Breast epithelium (tissue), 3 donors: ENCODE data around the gene SLC43A1.

Experiments used
- CTCF ChIP-seq, 3 donors: fragments of 450-650 bp; IDR thresholded peaks; one replicate each; pipeline ENCODE4 v1.5.1; 2016 to 2017; ENCODE audit warnings: antibody characterized with exemption in 3 of 3, mild to moderate bottlenecking in 3 of 3, moderate library complexity in 3 of 3
- POLR2A ChIP-seq: fragments of 450-650 bp; IDR thresholded peaks from one replicate; pipeline ENCODE4 v1.6.1; 2016; ENCODE audit warnings: antibody characterized with exemption, mild to moderate bottlenecking, moderate library complexity
- POLR2AphosphoS5 ChIP-seq, 3 donors: sonication (generic); formaldehyde crosslinking; IDR thresholded peaks; one replicate each; pipeline ENCODE4 v1.6.1; 2017; ENCODE audit warnings: antibody characterized with exemption in 3 of 3

DNA sequence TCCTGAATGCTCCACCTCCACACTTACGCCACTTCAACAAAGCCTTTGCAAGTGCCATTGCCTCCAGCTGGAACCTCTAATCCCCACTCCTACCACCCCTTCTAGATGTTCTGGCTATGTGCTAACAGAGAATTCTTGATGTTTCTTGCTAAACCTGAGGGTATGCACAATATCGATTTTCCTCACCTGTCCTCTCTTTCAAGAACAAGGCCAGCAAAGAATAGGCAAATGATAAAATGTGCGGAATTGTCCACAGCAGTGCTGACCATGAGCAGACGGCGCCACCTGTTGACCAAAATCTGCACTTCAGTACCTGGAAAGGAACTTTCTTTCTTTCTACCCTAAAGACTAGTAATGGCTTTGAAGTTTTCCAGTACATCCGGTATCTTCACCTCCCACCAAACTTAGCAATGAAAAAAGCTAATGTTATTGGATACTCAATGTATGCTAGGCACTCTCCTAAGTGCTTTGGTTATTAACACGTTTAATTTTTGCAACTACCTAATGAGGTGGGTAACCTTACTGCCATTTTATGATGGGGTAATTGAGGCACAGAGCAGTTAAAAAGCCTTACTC, 11.6 kb upstream of the SLC43A1 start:
- peak; percentile 91 to 96 (median 95) for TF ChIP-seq CTCF (IDR thresholded peaks at IDR 0.05)
- no peak for TF ChIP-seq POLR2A
- no peak for TF ChIP-seq POLR2AphosphoS5 (IDR thresholded peaks at IDR 0.05)
